Measurements from ENCODE around the gene UQCC2.

The UQCC2 gene

GRCh38 chr6:33744001-33744848 lies 32.7 kb upstream of the UQCC2 start:
- DNase-seq, result peak; percentile 90

- no peak for DNase-seq
These were observed 31.3 kb upstream of the UQCC2 start for GRCh38 chr6:33742837-33743236.

GRCh38 chr6:33742092-33742491 lies 30.6 kb upstream of the UQCC2 start:
- no peak for DNase-seq

DNA sequence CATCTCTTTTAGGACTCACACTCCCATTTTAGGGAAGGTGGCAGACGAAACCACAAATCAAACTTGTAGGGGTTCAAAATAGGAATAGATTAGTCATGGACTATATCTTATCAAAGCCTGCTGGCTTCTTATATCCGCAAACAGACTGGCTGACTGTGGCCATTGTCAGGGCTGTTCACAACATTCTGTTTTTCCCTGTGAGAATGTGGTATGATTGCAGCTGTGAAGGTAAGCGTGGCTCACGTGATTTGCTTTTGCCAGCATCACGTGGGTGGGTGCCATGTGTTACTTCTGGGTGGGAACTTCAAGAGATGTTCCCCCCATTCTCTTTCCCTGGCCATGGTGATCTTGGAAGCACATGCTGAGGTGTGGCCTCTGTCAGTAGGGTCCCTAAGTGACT lies 29.3 kb upstream of the UQCC2 start:
- DNase-seq, result no peak

DNA sequence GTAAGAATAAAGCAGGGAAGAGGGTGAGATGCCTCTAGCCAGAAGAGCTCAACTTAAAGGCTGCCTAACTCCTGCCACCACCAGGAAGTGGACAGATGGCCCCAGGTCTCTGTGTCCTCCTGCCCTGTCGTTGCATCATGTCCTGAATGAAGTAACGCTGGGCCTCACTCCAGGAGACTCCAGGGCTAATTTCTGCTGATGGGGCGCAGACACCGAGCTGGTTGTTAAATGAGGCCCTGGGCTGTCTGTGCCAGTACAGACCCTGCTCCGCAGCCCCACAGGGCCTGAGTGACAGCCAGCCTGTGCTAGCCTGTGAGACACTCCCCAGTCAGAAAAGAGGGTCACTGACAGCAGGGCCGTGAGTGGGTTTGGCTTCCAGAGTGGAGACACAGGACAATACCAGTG lies 28.7 kb upstream of the UQCC2 start:
- DNase-seq, result no peak

DNA sequence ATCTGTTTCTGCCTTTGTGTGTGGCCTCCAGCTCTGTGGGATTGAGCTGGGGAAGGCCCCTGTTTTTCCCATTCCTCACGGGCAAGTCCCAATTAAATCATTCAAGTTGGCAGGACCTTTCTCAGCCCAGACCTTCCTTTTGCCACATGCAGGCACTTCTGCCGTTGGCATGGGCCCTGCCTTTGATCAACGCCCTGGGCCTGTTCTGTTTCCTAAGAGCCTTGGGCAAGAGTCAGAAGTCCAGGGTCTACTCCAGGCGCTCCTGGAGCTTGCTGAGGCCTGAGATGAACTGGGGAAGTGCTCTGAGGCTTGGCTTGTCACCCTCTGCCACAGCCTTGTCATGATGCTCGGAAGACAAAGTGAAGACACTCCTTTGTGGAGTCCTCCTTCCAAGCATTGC lies 28.1 kb upstream of the UQCC2 start:
- DNase-seq, result no peak

GRCh38 chr6:33738879-33739278 lies 27.4 kb upstream of the UQCC2 start:
- DNase-seq, result no peak

- DNase-seq, result no peak
These were observed 26.7 kb upstream of the UQCC2 start for GRCh38 chr6:33738153-33738552.

- no peak for DNase-seq
These were observed 25.9 kb upstream of the UQCC2 start for GRCh38 chr6:33737267-33738026.

- DNase-seq, result no peak
These were observed 23.7 kb upstream of the UQCC2 start for GRCh38 chr6:33735216-33735615.

GRCh38 chr6:33733709-33734007 lies 22.2 kb upstream of the UQCC2 start:
- no peak for DNase-seq

GRCh38 chr6:33732817-33733708 lies 21.6 kb upstream of the UQCC2 start:
- DNase-seq, result no peak

DNA sequence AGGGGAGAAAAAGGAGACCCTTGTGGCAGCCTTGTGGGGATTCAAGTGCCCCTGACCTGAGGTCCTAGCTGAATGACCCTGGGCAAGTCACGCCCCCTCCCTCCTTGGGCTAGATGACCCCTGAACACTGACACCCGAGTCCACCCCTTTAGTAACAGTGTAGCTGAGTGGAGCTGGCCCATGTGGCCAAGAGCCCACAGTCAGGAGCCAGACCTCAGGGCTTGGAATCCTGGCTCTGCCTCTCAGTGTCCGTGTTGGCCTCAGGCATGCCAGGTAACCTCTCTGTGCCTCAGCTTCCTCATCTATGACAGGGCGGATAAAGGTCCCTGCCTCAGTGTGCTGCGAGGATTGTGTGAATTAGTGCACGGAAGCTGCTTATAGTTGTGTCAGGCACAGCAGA lies 20.9 kb upstream of the UQCC2 start:
- DNase-seq, result no peak

- DNase-seq, result no peak
These were observed 20.3 kb upstream of the UQCC2 start for GRCh38 chr6:33731751-33732282.

DNA sequence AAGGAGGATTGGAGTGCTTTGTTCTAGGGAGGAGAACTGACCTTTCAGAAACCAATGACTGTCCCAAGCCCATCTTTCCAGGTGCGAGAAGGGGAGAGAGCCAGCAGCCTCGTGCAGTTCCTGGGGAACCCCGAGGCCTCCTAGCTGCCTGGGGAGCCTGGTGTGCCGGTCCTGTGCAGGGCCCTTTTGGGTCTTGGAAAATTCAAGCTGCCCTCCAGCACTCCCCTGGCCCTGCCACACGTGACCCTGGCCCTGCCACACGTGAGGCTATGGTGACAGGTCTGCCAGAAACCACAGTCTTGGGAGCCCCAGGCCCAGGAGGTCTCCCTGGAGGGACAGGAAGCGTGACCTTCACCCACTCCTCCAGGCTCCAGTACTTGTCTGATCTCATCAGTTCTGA lies 19.5 kb upstream of the UQCC2 start:
- no peak for DNase-seq

- DNase-seq, result no peak
These were observed 19.1 kb upstream of the UQCC2 start for GRCh38 chr6:33730611-33731010.

- DNase-seq, result no peak
These were observed 17.6 kb upstream of the UQCC2 start for GRCh38 chr6:33729059-33729458.

GRCh38 chr6:33728438-33728837 lies 16.9 kb upstream of the UQCC2 start:
- DNase-seq, result no peak

GRCh38 chr6:33727932-33728331 lies 16.4 kb upstream of the UQCC2 start:
- no peak for DNase-seq

- no peak for DNase-seq
These were observed 15.6 kb upstream of the UQCC2 start for GRCh38 chr6:33727126-33727525.

DNA sequence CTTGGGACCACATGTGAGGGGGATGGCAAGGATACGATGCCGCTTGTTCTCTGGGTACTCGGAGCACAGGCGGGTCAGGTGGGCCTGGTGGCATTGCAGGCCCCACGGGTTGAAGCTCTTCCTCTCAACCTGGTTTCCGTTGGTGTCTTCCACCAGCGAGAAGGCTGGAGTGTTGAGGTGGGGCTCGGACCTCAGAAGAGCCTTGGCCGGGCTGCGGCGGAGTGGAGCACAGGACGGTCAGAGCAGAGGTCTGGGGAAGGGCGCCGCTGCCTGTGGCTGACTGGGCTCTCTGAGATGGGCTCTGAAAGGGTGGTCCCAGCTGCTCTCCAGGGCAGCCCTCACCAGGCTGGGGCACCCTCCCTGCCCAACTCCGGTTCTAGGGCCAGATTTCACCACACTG lies 15.2 kb upstream of the UQCC2 start:
- DNase-seq, result no peak

DNA sequence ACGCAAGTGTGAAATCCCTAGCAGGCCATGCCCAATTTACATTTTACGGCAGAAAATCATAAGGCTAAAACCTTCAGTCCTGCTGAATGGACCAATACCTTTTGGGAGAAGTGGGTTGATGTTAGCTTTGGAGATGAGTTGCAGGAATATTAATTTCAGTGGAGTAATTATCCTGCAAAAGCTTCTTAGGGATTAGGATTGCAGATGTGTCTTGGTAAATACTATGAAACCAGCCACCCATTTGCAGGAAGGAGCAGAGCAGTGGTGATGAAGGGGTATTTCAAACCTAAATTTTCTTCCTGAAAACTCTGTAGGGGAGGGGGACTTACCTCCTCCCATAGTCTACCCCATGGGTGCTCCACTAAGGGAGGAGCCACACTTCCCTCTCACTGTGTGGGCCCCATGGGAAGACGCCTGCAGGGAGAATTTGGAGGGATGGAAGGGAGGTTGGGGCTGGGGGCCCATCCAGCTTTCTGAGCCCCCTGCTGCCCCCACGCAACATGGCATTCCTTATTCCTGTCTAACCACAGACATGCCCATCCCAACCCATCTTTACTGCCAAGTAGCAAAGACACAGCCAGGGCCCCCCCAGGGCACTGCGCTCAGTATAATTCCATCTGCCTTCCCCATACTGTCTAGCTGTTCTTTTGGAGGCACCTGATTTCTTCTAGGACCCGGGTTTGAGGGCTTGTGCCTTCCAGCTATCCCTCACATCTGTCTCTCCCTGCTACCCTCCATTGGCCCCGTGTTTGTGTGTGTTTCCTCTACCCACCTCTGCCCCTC lies 14.6 kb upstream of the UQCC2 start:
- no peak for DNase-seq
